ENCODE results near the gene CCDC63.
"Not testable (repeated sequence)": the region's sequence is repeated elsewhere in the genome, so short reads cannot be mapped to it uniquely, and the experiment has no call there.

The CCDC63 gene

GRCh38 chr12:110940933-110941332 lies 94.1 kb downstream of the CCDC63 start:
- Histone ChIP-seq H3K36me3 (ENCODE audit: control insufficient read depth in 4 of 4, insufficient read depth in 4 of 4, low read length in 3 of 4) (no peaks in the 10 kb centered on the region), H3K27ac (ENCODE audit: insufficient read depth in 1 of 2, low read depth in 1 of 2, low read length in 2 of 2, poor library complexity in 1 of 2, severe bottlenecking in 2 of 2) (no peak overlapping the region), H3K4me1 (ENCODE audit: control extremely low read depth in 1 of 4, control insufficient read depth in 4 of 4, insufficient read depth in 4 of 4, low read length in 3 of 4) (peaks cover 0 to 7% (median 0%) of the 10 kb centered on the region in 4 experiments), H3K9me3 (ENCODE audit: control extremely low read depth in 1 of 5, control insufficient read depth in 4 of 5, insufficient read depth in 2 of 5, low read depth in 1 of 5, low read length in 4 of 5) (peaks cover 0 to 5% (median 4%) of the 10 kb centered on the region in 5 experiments), H3K4me3 (ENCODE audit: control insufficient read depth in 1 of 7, extremely low read depth in 1 of 7, insufficient read depth in 4 of 7, low read depth in 2 of 7, low read length in 6 of 7) (no peak overlapping the region), H3K27me3 (replicated peaks in 2 of 5; ENCODE audit: control insufficient read depth in 4 of 5, insufficient read depth in 5 of 5, low read length in 4 of 5) (peaks cover 0 to 4% (median 0%) of the 10 kb centered on the region in 5 experiments)
- ChIA-PET POLR2A (no interaction called here), CTCF (interaction anchor here (1.0 to 1.6 kb wide), 3 partner anchors 14 to 372 kb away, joined by 3 to 8 read pairs (median 5); no protein-coding TSS in a partner anchor)
- 91% methylated on average over 5 of the region's 7 CpGs for WGBS (ENCODE audit: insufficient coverage)
- no peak for DNase-seq

GRCh38 chr12:110941391-110941790 lies 94.6 kb downstream of the CCDC63 start:
- ChIA-PET CTCF (interaction anchor here (1.0 to 1.6 kb wide), 3 partner anchors 13 to 371 kb away, joined by 3 to 8 read pairs (median 5); no protein-coding TSS in a partner anchor), POLR2A (no interaction called here)
- 98% methylated on average over 5 of the region's 6 CpGs for WGBS (ENCODE audit: insufficient coverage)

GRCh38 chr12:110943373-110943772 lies 96.6 kb downstream of the CCDC63 start:
- Histone ChIP-seq H3K36me3 (ENCODE audit: control insufficient read depth in 4 of 4, insufficient read depth in 4 of 4, low read length in 3 of 4) (no peaks in the 10 kb centered on the region), H3K4me3 (ENCODE audit: control insufficient read depth in 1 of 7, extremely low read depth in 1 of 7, insufficient read depth in 4 of 7, low read depth in 2 of 7, low read length in 6 of 7) (no peak overlapping the region), H3K27me3 (replicated peaks in 2 of 5; ENCODE audit: control insufficient read depth in 4 of 5, insufficient read depth in 5 of 5, low read length in 4 of 5) (peaks cover 0 to 2% (median 0%) of the 10 kb centered on the region in 5 experiments), H3K9me3 (ENCODE audit: control extremely low read depth in 1 of 5, control insufficient read depth in 4 of 5, insufficient read depth in 2 of 5, low read depth in 1 of 5, low read length in 4 of 5) (peaks cover 0 to 17% (median 9%) of the 10 kb centered on the region in 5 experiments), H3K4me1 (ENCODE audit: control extremely low read depth in 1 of 4, control insufficient read depth in 4 of 4, insufficient read depth in 4 of 4, low read length in 3 of 4) (no peaks in the 10 kb centered on the region), H3K27ac (ENCODE audit: insufficient read depth in 1 of 2, low read depth in 1 of 2, low read length in 2 of 2, poor library complexity in 1 of 2, severe bottlenecking in 2 of 2) (no peak overlapping the region)
- WGBS (ENCODE audit: insufficient coverage) = 100% methylated on average over 1 of the region's 2 CpGs
- POLR2A ChIA-PET = no interaction called here
- CTCF ChIA-PET = no interaction called here
- no peak for DNase-seq

More at GRCh38 chr12:110941391-110941790, 94.6 kb downstream of the CCDC63 start:
- H3K4me3 ChIP-seq (ENCODE audit: control insufficient read depth in 1 of 7, extremely low read depth in 1 of 7, insufficient read depth in 4 of 7, low read depth in 2 of 7, low read length in 6 of 7) = no peak overlapping the region
- peaks cover 0 to 10% (median 5%) of the 10 kb centered on the region in 5 experiments for H3K9me3 ChIP-seq (ENCODE audit: control extremely low read depth in 1 of 5, control insufficient read depth in 4 of 5, insufficient read depth in 2 of 5, low read depth in 1 of 5, low read length in 4 of 5)
- peaks cover 0 to 7% (median 0%) of the 10 kb centered on the region in 4 experiments for H3K4me1 ChIP-seq (ENCODE audit: control extremely low read depth in 1 of 4, control insufficient read depth in 4 of 4, insufficient read depth in 4 of 4, low read length in 3 of 4)
- H3K27ac ChIP-seq (ENCODE audit: insufficient read depth in 1 of 2, low read depth in 1 of 2, low read length in 2 of 2, poor library complexity in 1 of 2, severe bottlenecking in 2 of 2) = no peak overlapping the region
- H3K27me3 ChIP-seq (replicated peaks in 2 of 5; ENCODE audit: control insufficient read depth in 4 of 5, insufficient read depth in 5 of 5, low read length in 4 of 5) = peaks cover 0 to 3% (median 0%) of the 10 kb centered on the region in 5 experiments
- DNase-seq = no peak
- H3K36me3 ChIP-seq (ENCODE audit: control insufficient read depth in 4 of 4, insufficient read depth in 4 of 4, low read length in 3 of 4) = no peaks in the 10 kb centered on the region

DNA sequence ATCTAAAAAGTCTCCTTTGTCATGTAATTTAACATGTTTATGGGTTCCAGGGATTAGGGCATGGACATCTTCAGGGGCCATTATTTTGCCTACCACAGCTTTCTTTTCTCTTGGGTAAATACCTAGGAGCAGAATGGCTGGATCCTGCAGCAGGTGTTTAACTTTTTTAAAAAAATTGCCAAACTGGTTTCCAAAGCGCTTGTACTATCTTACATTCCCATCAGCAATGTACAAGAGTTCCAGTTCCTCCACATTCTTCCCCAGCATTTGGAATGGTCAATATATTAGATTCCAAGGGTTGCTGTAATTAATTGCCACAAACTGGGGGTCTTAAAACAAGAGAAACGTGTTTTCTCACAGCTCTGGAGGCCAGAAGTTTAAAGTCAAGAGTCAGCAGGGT lies 101.3 kb downstream of the CCDC63 start:
- no peak overlapping the region for H3K27ac ChIP-seq (ENCODE audit: insufficient read depth in 1 of 2, low read depth in 1 of 2, low read length in 2 of 2, poor library complexity in 1 of 2, severe bottlenecking in 2 of 2)
- ChIA-PET POLR2A (no interaction called here), CTCF (no interaction called here)
- DNase-seq = no peak
- peaks cover 0 to 2% (median 0%) of the 10 kb centered on the region in 5 experiments for H3K27me3 ChIP-seq (replicated peaks in 2 of 5; ENCODE audit: control insufficient read depth in 4 of 5, insufficient read depth in 5 of 5, low read length in 4 of 5)
- no peak overlapping the region for H3K4me3 ChIP-seq (ENCODE audit: control insufficient read depth in 1 of 7, extremely low read depth in 1 of 7, insufficient read depth in 4 of 7, low read depth in 2 of 7, low read length in 6 of 7)
- WGBS (ENCODE audit: insufficient coverage) = 91% methylated on average over 1 of the region's 2 CpGs
- H3K36me3 ChIP-seq (ENCODE audit: control insufficient read depth in 4 of 4, insufficient read depth in 4 of 4, low read length in 3 of 4) = no peaks in the 10 kb centered on the region
- H3K4me1 ChIP-seq (ENCODE audit: control extremely low read depth in 1 of 4, control insufficient read depth in 4 of 4, insufficient read depth in 4 of 4, low read length in 3 of 4) = no peaks in the 10 kb centered on the region
- peaks cover 0 to 17% (median 9%) of the 10 kb centered on the region in 5 experiments for H3K9me3 ChIP-seq (ENCODE audit: control extremely low read depth in 1 of 5, control insufficient read depth in 4 of 5, insufficient read depth in 2 of 5, low read depth in 1 of 5, low read length in 4 of 5)

DNA sequence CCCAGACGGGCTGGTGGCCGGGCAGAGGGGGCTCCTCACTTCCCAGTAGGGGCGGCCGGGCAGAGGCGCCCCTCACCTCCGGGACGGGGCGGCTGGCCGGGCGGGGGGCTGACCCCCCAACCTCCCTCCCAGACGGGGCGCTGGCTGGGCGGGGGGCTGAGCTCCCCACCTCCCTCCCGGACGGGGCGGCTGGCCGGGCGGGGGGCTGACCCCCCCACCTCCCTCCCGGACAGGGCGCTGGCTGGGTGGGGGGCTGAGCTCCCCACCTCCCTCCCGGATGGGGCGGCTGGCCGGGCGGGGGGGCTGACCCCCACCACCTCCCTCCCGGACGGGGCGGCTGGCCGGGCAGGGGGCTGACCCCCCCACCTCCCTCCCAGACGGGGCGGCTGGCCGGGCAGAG lies 103.7 kb downstream of the CCDC63 start:
- POLR2A ChIA-PET = not testable (repeated sequence)

DNA sequence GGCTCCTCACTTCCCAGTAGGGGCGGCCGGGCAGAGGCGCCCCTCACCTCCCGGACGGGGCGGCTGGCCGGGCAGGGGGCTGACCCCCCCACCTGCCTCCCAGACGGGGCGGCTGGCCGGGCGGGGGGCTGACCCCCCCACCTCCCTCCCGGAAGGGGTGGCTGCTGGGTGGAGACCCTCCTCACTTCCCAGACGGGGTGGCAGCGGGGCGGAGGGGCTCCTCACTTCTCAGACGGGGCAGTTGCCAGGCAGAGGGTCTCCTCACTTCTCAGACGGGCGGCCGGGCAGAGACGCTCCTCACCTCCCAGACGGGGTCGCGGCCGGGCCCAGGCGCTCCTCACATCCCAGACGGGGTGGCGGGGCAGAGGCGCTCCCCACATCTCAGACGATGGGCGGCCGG lies 104.1 kb downstream of the CCDC63 start:
- H3K27ac ChIP-seq (ENCODE audit: insufficient read depth in 1 of 2, low read depth in 1 of 2, low read length in 2 of 2, poor library complexity in 1 of 2, severe bottlenecking in 2 of 2); DNase-seq; POLR2A ChIA-PET; H3K27me3 ChIP-seq (replicated peaks in 2 of 5; ENCODE audit: control insufficient read depth in 4 of 5, insufficient read depth in 5 of 5, low read length in 4 of 5); H3K4me3 ChIP-seq (ENCODE audit: control insufficient read depth in 1 of 7, extremely low read depth in 1 of 7, insufficient read depth in 4 of 7, low read depth in 2 of 7, low read length in 6 of 7); CTCF ChIA-PET; H3K36me3 ChIP-seq (ENCODE audit: control insufficient read depth in 4 of 4, insufficient read depth in 4 of 4, low read length in 3 of 4); H3K4me1 ChIP-seq (ENCODE audit: control extremely low read depth in 1 of 4, control insufficient read depth in 4 of 4, insufficient read depth in 4 of 4, low read length in 3 of 4): not testable (repeated sequence)
- WGBS (ENCODE audit: insufficient coverage) = 98% methylated on average over 7 of the region's 31 CpGs
- peaks cover 0 to 14% (median 9%) of the 10 kb centered on the region in 5 experiments for H3K9me3 ChIP-seq (ENCODE audit: control extremely low read depth in 1 of 5, control insufficient read depth in 4 of 5, insufficient read depth in 2 of 5, low read depth in 1 of 5, low read length in 4 of 5)

More for the DNA sequence above, 103.7 kb downstream of the CCDC63 start:
- H3K4me3 ChIP-seq (ENCODE audit: control insufficient read depth in 1 of 7, extremely low read depth in 1 of 7, insufficient read depth in 4 of 7, low read depth in 2 of 7, low read length in 6 of 7); H3K27ac ChIP-seq (ENCODE audit: insufficient read depth in 1 of 2, low read depth in 1 of 2, low read length in 2 of 2, poor library complexity in 1 of 2, severe bottlenecking in 2 of 2); H3K4me1 ChIP-seq (ENCODE audit: control extremely low read depth in 1 of 4, control insufficient read depth in 4 of 4, insufficient read depth in 4 of 4, low read length in 3 of 4); CTCF ChIA-PET; H3K36me3 ChIP-seq (ENCODE audit: control insufficient read depth in 4 of 4, insufficient read depth in 4 of 4, low read length in 3 of 4); DNase-seq; H3K27me3 ChIP-seq (replicated peaks in 2 of 5; ENCODE audit: control insufficient read depth in 4 of 5, insufficient read depth in 5 of 5, low read length in 4 of 5): not testable (repeated sequence)
- 95% methylated on average over 6 of the region's 31 CpGs for WGBS (ENCODE audit: insufficient coverage)
- H3K9me3 ChIP-seq (ENCODE audit: control extremely low read depth in 1 of 5, control insufficient read depth in 4 of 5, insufficient read depth in 2 of 5, low read depth in 1 of 5, low read length in 4 of 5) = peaks cover 0 to 18% (median 9%) of the 10 kb centered on the region in 5 experiments
